ENCODE measurements around the gene TOMM20. TPM values are rescaled to one million over a fixed set of nuclear protein-coding genes. Genes with fewer than 3 reads are reported as not detected.

The TOMM20 gene
- total and polyA plus RNA-seq, 2 donors (not counting 1 experiment from before 2014, with no cell fraction given): 85.5 to 111 TPM

- Histone ChIP-seq H3K4me2 (ENCODE audit: extremely low read depth, insufficient read depth, low read length) (peak overlapping the region; percentile 74), H2AFZ (ENCODE audit: low read length) (no peak overlapping the region), H3K4me3 (replicated peaks in 1 of 4; ENCODE audit: control extremely low read depth in 1 of 4, insufficient read depth in 1 of 4, low read depth in 3 of 4, low read length in 4 of 4) (peak overlapping the region; percentile 82 to 100 (median 99)), H3K9me3 (ENCODE audit: control insufficient read depth, insufficient read depth, low read depth, low read length) (no peaks in the 10 kb centered on the region), H3K27ac (ENCODE audit: insufficient read depth, low read length) (peak overlapping the region; percentile 100), H3K36me3 (ENCODE audit: control insufficient read depth, insufficient read depth, low read length) (peaks cover 4% of the 10 kb centered on the region), H3K9ac (ENCODE audit: insufficient read depth, low read length) (peak overlapping the region; percentile 99), H3K4me1 (ENCODE audit: control insufficient read depth, extremely low read depth, insufficient read depth, low read length) (no peaks in the 10 kb centered on the region), H3K79me2 (ENCODE audit: control insufficient read depth, insufficient read depth, low read length) (peaks cover 63% of the 10 kb centered on the region), H3K27me3 (ENCODE audit: control insufficient read depth, insufficient read depth, low read length) (no peaks in the 10 kb centered on the region), H4K20me1 (ENCODE audit: control insufficient read depth, extremely low read depth, insufficient read depth, low read length) (peaks cover 5% of the 10 kb centered on the region)
- TF ChIP-seq, protein P1, sequence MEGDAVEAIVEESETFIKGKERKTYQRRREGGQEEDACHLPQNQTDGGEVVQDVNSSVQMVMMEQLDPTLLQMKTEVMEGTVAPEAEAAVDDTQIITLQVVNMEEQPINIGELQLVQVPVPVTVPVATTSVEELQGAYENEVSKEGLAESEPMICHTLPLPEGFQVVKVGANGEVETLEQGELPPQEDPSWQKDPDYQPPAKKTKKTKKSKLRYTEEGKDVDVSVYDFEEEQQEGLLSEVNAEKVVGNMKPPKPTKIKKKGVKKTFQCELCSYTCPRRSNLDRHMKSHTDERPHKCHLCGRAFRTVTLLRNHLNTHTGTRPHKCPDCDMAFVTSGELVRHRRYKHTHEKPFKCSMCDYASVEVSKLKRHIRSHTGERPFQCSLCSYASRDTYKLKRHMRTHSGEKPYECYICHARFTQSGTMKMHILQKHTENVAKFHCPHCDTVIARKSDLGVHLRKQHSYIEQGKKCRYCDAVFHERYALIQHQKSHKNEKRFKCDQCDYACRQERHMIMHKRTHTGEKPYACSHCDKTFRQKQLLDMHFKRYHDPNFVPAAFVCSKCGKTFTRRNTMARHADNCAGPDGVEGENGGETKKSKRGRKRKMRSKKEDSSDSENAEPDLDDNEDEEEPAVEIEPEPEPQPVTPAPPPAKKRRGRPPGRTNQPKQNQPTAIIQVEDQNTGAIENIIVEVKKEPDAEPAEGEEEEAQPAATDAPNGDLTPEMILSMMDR (conservative IDR thresholded peaks at IDR 0.05 in 1 of 2, IDR thresholded peaks at IDR 0.05 in 1 of 2; ENCODE audit: low read depth in 1 of 2, low read length in 2 of 2): no peak
- no peak for DNase-seq (ENCODE audit: low read depth in 2 of 2)
These were observed 1.4 kb downstream of the TOMM20 start for GRCh38 chr1:235127203-235127602.

DNA sequence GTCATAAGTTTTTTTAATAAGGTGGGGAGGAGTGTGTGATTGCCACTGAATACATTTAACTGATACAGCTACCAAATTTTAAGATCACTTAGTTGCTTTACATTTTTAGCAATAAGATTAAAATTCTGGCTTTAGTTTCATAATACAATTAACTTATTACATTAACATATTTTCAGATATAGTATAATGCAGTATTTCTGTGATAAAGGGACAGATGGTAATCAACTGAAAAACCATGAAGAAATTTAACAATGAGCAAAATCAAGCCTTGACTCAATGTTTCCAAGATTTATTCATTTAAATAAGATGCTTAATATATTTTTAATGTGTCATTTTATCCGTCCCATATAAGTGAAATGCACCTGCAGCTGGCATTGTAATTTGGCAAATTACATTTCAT is 4.0 kb downstream of the TOMM20 start:
- Histone ChIP-seq H2AFZ (ENCODE audit: low read length) (no peak overlapping the region), H3K36me3 (ENCODE audit: control insufficient read depth, insufficient read depth, low read length) (peaks cover 6% of the 10 kb centered on the region), H3K27ac (ENCODE audit: insufficient read depth, low read length) (no peak overlapping the region), H3K9ac (ENCODE audit: insufficient read depth, low read length) (no peak overlapping the region), H3K4me3 (replicated peaks in 1 of 4; ENCODE audit: control extremely low read depth in 1 of 4, insufficient read depth in 1 of 4, low read depth in 3 of 4, low read length in 4 of 4) (no peak overlapping the region), H3K9me3 (ENCODE audit: control insufficient read depth, insufficient read depth, low read depth, low read length) (no peaks in the 10 kb centered on the region), H3K4me2 (ENCODE audit: extremely low read depth, insufficient read depth, low read length) (peak overlapping the region; percentile 15), H3K4me1 (ENCODE audit: control insufficient read depth, extremely low read depth, insufficient read depth, low read length) (no peaks in the 10 kb centered on the region), H3K79me2 (ENCODE audit: control insufficient read depth, insufficient read depth, low read length) (peaks cover 79% of the 10 kb centered on the region), H4K20me1 (ENCODE audit: control insufficient read depth, extremely low read depth, insufficient read depth, low read length) (peaks cover 5% of the 10 kb centered on the region), H3K27me3 (ENCODE audit: control insufficient read depth, insufficient read depth, low read length) (no peaks in the 10 kb centered on the region)
- DNase-seq (ENCODE audit: low read depth in 2 of 2): no peak
- TF ChIP-seq, protein P1 (conservative IDR thresholded peaks at IDR 0.05 in 1 of 2, IDR thresholded peaks at IDR 0.05 in 1 of 2; ENCODE audit: low read depth in 1 of 2, low read length in 2 of 2): no peak
- TF ChIP-seq EZH2 (IDR thresholded peaks at IDR 0.05; ENCODE audit: low read length, missing control alignments): no peak

GRCh38 chr1:235124111-235124510 is 4.5 kb downstream of the TOMM20 start:
- H3K4me3 ChIP-seq (replicated peaks in 1 of 4; ENCODE audit: control extremely low read depth in 1 of 4, insufficient read depth in 1 of 4, low read depth in 3 of 4, low read length in 4 of 4): no peak overlapping the region
- H3K79me2 ChIP-seq (ENCODE audit: control insufficient read depth, insufficient read depth, low read length): peaks cover 82% of the 10 kb centered on the region
- peaks cover 8% of the 10 kb centered on the region for H3K36me3 ChIP-seq (ENCODE audit: control insufficient read depth, insufficient read depth, low read length)
- no peak overlapping the region for H3K27ac ChIP-seq (ENCODE audit: insufficient read depth, low read length)
- no peaks in the 10 kb centered on the region for H3K9me3 ChIP-seq (ENCODE audit: control insufficient read depth, insufficient read depth, low read depth, low read length)
- no peak overlapping the region for H2AFZ ChIP-seq (ENCODE audit: low read length)
- no peak overlapping the region for H3K4me2 ChIP-seq (ENCODE audit: extremely low read depth, insufficient read depth, low read length)
- DNase-seq (ENCODE audit: low read depth in 2 of 2): no peak
- H3K4me1 ChIP-seq (ENCODE audit: control insufficient read depth, extremely low read depth, insufficient read depth, low read length): no peaks in the 10 kb centered on the region
- H4K20me1 ChIP-seq (ENCODE audit: control insufficient read depth, extremely low read depth, insufficient read depth, low read length): peaks cover 5% of the 10 kb centered on the region
- no peaks in the 10 kb centered on the region for H3K27me3 ChIP-seq (ENCODE audit: control insufficient read depth, insufficient read depth, low read length)
- TF ChIP-seq EZH2 (IDR thresholded peaks at IDR 0.05; ENCODE audit: low read length, missing control alignments): no peak
- TF ChIP-seq, protein P1 (conservative IDR thresholded peaks at IDR 0.05 in 1 of 2, IDR thresholded peaks at IDR 0.05 in 1 of 2; ENCODE audit: low read depth in 1 of 2, low read length in 2 of 2): no peak
- H3K9ac ChIP-seq (ENCODE audit: insufficient read depth, low read length): no peak overlapping the region
